ENCODE data around the gene LASP1NB. TPM values are rescaled to one million over a fixed set of nuclear protein-coding genes. Genes with fewer than 3 reads are reported as not detected.

LASP1NB gene

GRCh38 chr17:38978180-38978579 is 52.8 kb downstream of the LASP1NB start (continued):
- TF ChIP-seq ZBTB33 (IDR thresholded peaks at IDR 0.05; ENCODE audit: borderline replicate concordance, low read depth) (no peak), FOXM1 (IDR thresholded peaks at IDR 0.05; ENCODE audit: low read depth) (no peak)

Small RNAs within 50 kb of the gene (small RNA-seq; reads per million reads assigned to genes)
- 0 reads per million in 7 experiments for gene MIR6779

Other genes starting within 250 kb of the LASP1NB start
- 41.5 and 43.6 TPM in 2 replicates for gene MLLT6, start 220.3 kb upstream of the LASP1NB start, polyA plus RNA-seq (2012; rRNA removed)
- gene CISD3, start 195.3 kb upstream of the LASP1NB start, polyA plus RNA-seq (2012; rRNA removed), result 12.9 and 16.5 TPM in 2 replicates
- 24.2 and 39.8 TPM in 2 replicates for gene PCGF2, start 177.3 kb upstream of the LASP1NB start, polyA plus RNA-seq (2012; rRNA removed)
- 480 and 533 TPM in 2 replicates for gene PSMB3, start 172.9 kb upstream of the LASP1NB start, polyA plus RNA-seq (2012; rRNA removed)
- gene PIP4K2B, start 126.1 kb upstream of the LASP1NB start, polyA plus RNA-seq (2012; rRNA removed), result 29.8 and 36.7 TPM in 2 replicates
- gene CWC25, start 100.3 kb upstream of the LASP1NB start, polyA plus RNA-seq (2012; rRNA removed), result 15.6 and 21.2 TPM in 2 replicates
- gene RPL23, start 71.9 kb upstream of the LASP1NB start, polyA plus RNA-seq (2012; rRNA removed), result 2,658 and 2,763 TPM in 2 replicates
- gene LASP1, start 55.6 kb upstream of the LASP1NB start, polyA plus RNA-seq (2012; rRNA removed), result 79.7 and 102 TPM in 2 replicates
- not detected in 2 replicates for gene FBXO47, start 41.8 kb downstream of the LASP1NB start, polyA plus RNA-seq (2012; rRNA removed)
- gene PLXDC1, start 226.0 kb downstream of the LASP1NB start, polyA plus RNA-seq (2012; rRNA removed), result 1.5 and 2.4 TPM in 2 replicates
- gene ARL5C, start 240.5 kb downstream of the LASP1NB start, polyA plus RNA-seq (2012; rRNA removed), result not detected in 2 replicates

Measured in SK-N-SH (cell line).